H1 (cell line): Measurements from ENCODE around the gene NLRP7. TPM values are rescaled to one million over a fixed set of nuclear protein-coding genes. Genes with fewer than 3 reads are reported as not detected.
"Not testable (repeated sequence)": the region's sequence is repeated elsewhere in the genome, so short reads cannot be mapped to it uniquely, and the experiment has no call there.

Source experiments
- CTCF ChIA-PET: fragments of 300-600 bp; sonication (Branson Sonifier 250); formaldehyde crosslinking; loops from one replicate; lab custom pipeline; 2021; ENCODE audit not compliant: partially characterized antibody; lab: Charles Lee
- POLR2A ChIA-PET: fragments of 300-600 bp; sonication (Branson Sonifier 250); formaldehyde crosslinking; loops from one replicate; lab custom pipeline; 2021; ENCODE audit warnings: inconsistent platforms; ENCODE audit not compliant: partially characterized antibody; lab: Charles Lee
- DNase-seq, 2 experiments: peaks; one replicate each; pipeline versions ENCODE4 v3.0.0 to v3.0.0-alpha.2; 2010 to 2022; ENCODE audit warnings: low spot score in 2 of 2, low read depth in 1 of 2, mixed read lengths in 1 of 2
- FAIRE-seq: peaks from 2 replicates; lab custom pipeline; 2011; peaks lifted over from hg19 to GRCh38; lab: Jason Lieb, UNC
- H2AFZ ChIP-seq: 2 replicates; pipeline ENCODE4 v1.8.1; 2012; ENCODE audit warnings: low read length, inconsistent platforms
- H2AK5ac ChIP-seq: 2 replicates; pipeline ENCODE4 v1.6.1; 2013; ENCODE audit warnings: low read depth, low read length
- H2BK120ac ChIP-seq: replicated peaks from 2 replicates; pipeline ENCODE3; 2013; ENCODE audit warnings: low read depth, low read length, inconsistent platforms
- H2BK12ac ChIP-seq: 2 replicates; pipeline ENCODE4 v1.6.1; 2013; ENCODE audit warnings: low read depth, low read length
- H2BK15ac ChIP-seq: 2 replicates; pipeline ENCODE4 v1.6.1; 2013; ENCODE audit warnings: low read length
- H2BK20ac ChIP-seq: 2 replicates; pipeline ENCODE4 v1.6.1; 2013; ENCODE audit warnings: low read length
- H2BK5ac ChIP-seq: 2 replicates; pipeline ENCODE4 v1.6.1; 2013; ENCODE audit warnings: low read depth, low read length
- H3K14ac ChIP-seq: 2 replicates; pipeline ENCODE4 v1.6.1; 2013; ENCODE audit warnings: inconsistent platforms; ENCODE audit not compliant: insufficient read length
- H3K18ac ChIP-seq: 2 replicates; pipeline ENCODE4 v1.6.1; 2013; ENCODE audit warnings: low read length; ENCODE audit errors: extremely low read depth
- H3K23ac ChIP-seq: 2 replicates; pipeline ENCODE4 v1.6.1; 2013; ENCODE audit warnings: inconsistent platforms; ENCODE audit not compliant: insufficient read length
- H3K23me2 ChIP-seq: 2 replicates; pipeline ENCODE4 v1.6.1; 2013; ENCODE audit warnings: low read depth, low read length
- H3K27ac ChIP-seq: 2 replicates; pipeline ENCODE4 v1.6.1; 2011; ENCODE audit warnings: low read depth, low read length, inconsistent platforms
- H3K27me3 ChIP-seq, 4 experiments: replicated peaks in 1 of 4; 1 replicate in 1 of 4; 2 replicates in 3 of 4; pipeline versions ENCODE4 v1.6.1 to v1.8.1; 2011 to 2013; ENCODE audit warnings: low read length in 3 of 4, mild to moderate bottlenecking in 3 of 4, inconsistent platforms in 2 of 4, mixed read lengths in 2 of 4, moderate library complexity in 1 of 4; ENCODE audit not compliant: control insufficient read depth in 3 of 4, insufficient read depth in 3 of 4; ENCODE audit errors: extremely low read depth in 1 of 4
- H3K36me3 ChIP-seq, 4 experiments: 2 replicates each; pipeline versions ENCODE4 v1.6.1 to v1.8.1; 2011 to 2013; ENCODE audit warnings: mild to moderate bottlenecking in 4 of 4, low read length in 3 of 4, moderate library complexity in 2 of 4, control low read depth in 1 of 4, inconsistent platforms in 1 of 4; ENCODE audit not compliant: insufficient read depth in 4 of 4, control insufficient read depth in 2 of 4
- H3K4ac ChIP-seq: replicated peaks from 2 replicates; pipeline ENCODE3; 2013; ENCODE audit warnings: low read length, low read depth, mixed read lengths, inconsistent platforms; ENCODE audit not compliant: insufficient read length
- H3K4me1 ChIP-seq, 4 experiments: replicated peaks in 1 of 4; 1 replicate in 1 of 4; 2 replicates in 3 of 4; pipeline versions ENCODE4 v1.6.1 to v1.8.1; 2011 to 2013; ENCODE audit warnings: low read length in 3 of 4, inconsistent platforms in 2 of 4, mixed read lengths in 1 of 4; ENCODE audit not compliant: insufficient read depth in 4 of 4, control insufficient read depth in 3 of 4
- H3K4me2 ChIP-seq, 2 experiments: 2 replicates each; pipeline versions ENCODE4 v1.6.1 to v1.8.1; 2011 to 2013; ENCODE audit warnings: low read depth in 2 of 2, low read length in 2 of 2, control low read depth in 1 of 2, inconsistent platforms in 1 of 2, mild to moderate bottlenecking in 1 of 2; ENCODE audit not compliant: insufficient read depth in 1 of 2
- H3K4me3 ChIP-seq, 4 experiments: fragments of 200-600, 300-600 bp in 1 of 4; sonication (generic), shearing (Covaris generic), sonication (Bioruptor Twin) in 1 of 4; 2 replicates each; pipeline versions ENCODE4 v1.5.1 to v1.8.1; 2011 to 2016; ENCODE audit warnings: low read length in 4 of 4, low read depth in 3 of 4, control low read depth in 2 of 4, inconsistent platforms in 2 of 4, mild to moderate bottlenecking in 2 of 4, mixed read lengths in 1 of 4, moderate library complexity in 1 of 4; ENCODE audit not compliant: insufficient read depth in 2 of 4; ENCODE audit errors: extremely low read depth in 1 of 4
- H3K56ac ChIP-seq: replicated peaks from 2 replicates; pipeline ENCODE3; 2013; ENCODE audit warnings: low read depth, mild to moderate bottlenecking, mixed read lengths, low read length, inconsistent platforms; ENCODE audit not compliant: insufficient read length
- H3K79me1 ChIP-seq: 2 replicates; pipeline ENCODE4 v1.6.1; 2013; ENCODE audit warnings: low read depth, low read length, control low read depth
- H3K79me2 ChIP-seq, 2 experiments: 2 replicates each; pipeline versions ENCODE4 v1.6.1 to v1.8.1; 2012 to 2013; ENCODE audit warnings: low read length in 2 of 2, mild to moderate bottlenecking in 2 of 2, inconsistent platforms in 1 of 2; ENCODE audit not compliant: insufficient read depth in 2 of 2, control insufficient read depth in 1 of 2
- H3K9ac ChIP-seq, 4 experiments: replicated peaks in 1 of 4; 1 replicate in 1 of 4; 2 replicates in 3 of 4; pipeline versions ENCODE4 v1.6.1 to v1.8.1; 2011 to 2013; ENCODE audit warnings: low read depth in 3 of 4, low read length in 3 of 4, control low read depth in 2 of 4, mild to moderate bottlenecking in 2 of 4, moderate library complexity in 2 of 4, inconsistent platforms in 1 of 4; ENCODE audit errors: extremely low read depth in 1 of 4
- H3K9me3 ChIP-seq, 2 experiments: 2 replicates each; pipeline versions ENCODE4 v1.6.1 to v1.8.1; 2012 to 2013; ENCODE audit warnings: mild to moderate bottlenecking in 2 of 2, moderate library complexity in 2 of 2, control low read depth in 1 of 2, inconsistent platforms in 1 of 2, low read depth in 1 of 2, low read length in 1 of 2, mixed read lengths in 1 of 2; ENCODE audit not compliant: insufficient read depth in 2 of 2
- H4K20me1 ChIP-seq, 2 experiments: replicated peaks in 1 of 2; 2 replicates each; pipeline versions ENCODE3 to v1.8.1; 2011 to 2013; ENCODE audit warnings: inconsistent platforms in 2 of 2, low read length in 2 of 2, mild to moderate bottlenecking in 1 of 2; ENCODE audit not compliant: insufficient read depth in 2 of 2, control insufficient read depth in 1 of 2
- H4K5ac ChIP-seq: 2 replicates; pipeline ENCODE4 v1.6.1; 2013; ENCODE audit warnings: low read length, low read depth, mixed read lengths, inconsistent platforms; ENCODE audit not compliant: insufficient read length
- H4K8ac ChIP-seq: 2 replicates; pipeline ENCODE4 v1.8.0; 2013; ENCODE audit warnings: mild to moderate bottlenecking, moderate library complexity, low read length, inconsistent platforms; ENCODE audit not compliant: insufficient read depth; ENCODE audit errors: extremely low read depth
- H4K91ac ChIP-seq: replicated peaks from 2 replicates; pipeline ENCODE3; 2013; ENCODE audit warnings: low read length, mixed read lengths, inconsistent platforms; ENCODE audit not compliant: insufficient read length
- WGBS, 2 experiments: shearing (Covaris generic) in 1 of 2; methylation state at CpG; one replicate each; pipeline versions ENCODE4 v1.1.6 to v1.1.7; 2013 to 2015; ENCODE audit warnings: low lambda C conversion rate in 2 of 2, mixed read lengths in 2 of 2, inconsistent platforms in 1 of 2, low coverage in 1 of 2, missing lambda C conversion rate in 1 of 2; ENCODE audit not compliant: insufficient replicate concordance in 2 of 2, insufficient coverage in 1 of 2, insufficient read length in 1 of 2; ENCODE audit errors: extremely low coverage in 1 of 2, missing lambda C conversion rate in 1 of 2; 5-methylcytosine and 5-hydroxymethylcytosine counted together
- polyA plus RNA-seq, 7 experiments: library from polyadenylated mRNA; depleted of rRNA in 3 of 7; stranded (reverse) in 5 of 7; unstranded in 2 of 7; fragments of >200 nt in 5 of 7; fragments of 200-250 nt in 2 of 7; gene quantifications; 1 replicate in 5 of 7; 2 replicates in 1 of 7; 4 replicates in 1 of 7; pipeline versions ENCODE4 v1.2.1 to v1.2.3, GENCODE V29; 2011 to 2013; ENCODE audit warnings: missing spikeins in 2 of 7, mixed read lengths in 2 of 7
- total RNA-seq: library from RNA; stranded (reverse); fragmentation: NEBNext Ultra II Directional; extraction: Animal tissue kit (Norgen Biotek cat#: 25700); gene quantifications from 2 replicates; pipeline ENCODE4 v1.2.1, GENCODE V29; 2021

NLRP7 gene
- total and polyA plus RNA-seq, 2 of the 8 experiments (the other 6 are each of a cell fraction or from before 2014, with no cell fraction given): 0.91 to 1.2 TPM

DNA sequence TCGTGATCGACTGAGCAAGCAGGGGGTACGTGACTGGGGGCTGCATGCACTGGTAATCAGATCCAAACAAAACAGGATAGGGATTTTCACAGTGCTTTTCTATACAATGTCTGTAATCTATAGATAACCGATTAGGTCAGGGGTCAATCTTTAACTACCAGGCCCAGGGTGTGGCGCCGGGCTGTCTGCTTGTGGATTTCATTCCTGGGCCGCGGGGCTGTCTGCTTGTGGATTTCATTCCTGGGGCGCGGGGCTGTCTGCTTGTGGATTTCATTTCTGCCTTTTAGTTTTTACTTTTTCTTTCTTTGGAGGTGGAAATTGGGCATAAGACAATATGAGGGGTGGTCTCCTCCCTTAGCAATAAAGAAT is 6.0 kb upstream of the NLRP7 start:
- H2AFZ ChIP-seq: not testable (repeated sequence)

More for the DNA sequence above, 6.0 kb upstream of the NLRP7 start:
- H3K4me3 ChIP-seq, H3K36me3 ChIP-seq, H2AK5ac ChIP-seq, H4K5ac ChIP-seq, DNase-seq, H3K18ac ChIP-seq, POLR2A ChIA-PET, CTCF ChIA-PET, H3K9me3 ChIP-seq, H2BK15ac ChIP-seq, H3K4me2 ChIP-seq, H3K27ac ChIP-seq, H3K4ac ChIP-seq, H4K8ac ChIP-seq, H2BK5ac ChIP-seq, H3K9ac ChIP-seq, H3K27me3 ChIP-seq, H3K4me1 ChIP-seq, FAIRE-seq, H3K56ac ChIP-seq, H2BK120ac ChIP-seq, H3K23ac ChIP-seq, H2BK12ac ChIP-seq, H4K20me1 ChIP-seq, H3K23me2 ChIP-seq, H3K14ac ChIP-seq, H4K91ac ChIP-seq, H3K79me2 ChIP-seq, H2BK20ac ChIP-seq, H3K79me1 ChIP-seq: not testable (repeated sequence)
- 90% methylated on average over 10 of the region's 10 CpGs; no CpG with 5 or more reads in 1 of the 2 experiments for WGBS, 2 experiments
